PFSK-1 (cell line): Measurements from ENCODE around the gene EIF2S2.

Experiments
- POLR2AphosphoS5 ChIP-seq: IDR thresholded peaks from 2 replicates; pipeline ENCODE4 v1.6.1; 2012; ENCODE audit warnings: low read depth, mild to moderate bottlenecking, control low read depth, low read length, moderate library complexity
- TAF1 ChIP-seq: IDR thresholded peaks from 2 replicates; pipeline ENCODE4 v1.6.1; 2012; ENCODE audit warnings: low read length, control low read depth, borderline replicate concordance; ENCODE audit not compliant: insufficient read depth

GRCh38 chr20:34064286-34064685 lies 47.8 kb downstream of the EIF2S2 start:
- TF ChIP-seq TAF1 (no peak), POLR2AphosphoS5 (no peak)
